ENCODE measurements around the gene TLN1. TPM values are rescaled to one million over a fixed set of nuclear protein-coding genes. Genes with fewer than 3 reads are reported as not detected.
A peak's percentile ranks its signal among the peaks of the same experiment; 100 is the strongest.

TLN1 gene
- polyA plus RNA-seq, 4 donors, result 82.1 to 103 (median 88.5) TPM

DNA sequence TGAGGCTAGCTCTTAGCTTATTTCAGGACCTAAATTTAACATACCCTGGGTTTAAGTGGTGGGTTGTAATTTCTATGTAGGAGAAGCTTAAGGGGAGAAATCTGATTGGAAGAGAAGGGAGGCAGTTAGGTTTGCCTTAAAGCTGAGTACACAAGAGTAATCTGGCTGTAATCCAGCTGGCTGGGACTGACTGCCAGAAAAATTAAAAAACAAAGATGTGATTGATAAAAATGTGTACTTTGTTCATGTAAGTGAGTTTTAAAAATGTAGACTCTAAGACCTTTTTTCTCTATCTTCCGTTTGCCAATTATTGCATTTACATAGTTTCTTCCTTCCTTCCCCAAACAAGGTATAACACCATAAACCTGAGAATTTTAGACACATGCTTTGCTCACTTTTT lies 39.5 kb upstream of the TLN1 start:
- H3K4me3 ChIP-seq (ENCODE audit: low read depth in 1 of 3, low read length in 3 of 3), result no peak overlapping the region
- DNase-seq, result peak; percentile 56 to 70

GRCh38 chr9:35771075-35771433 lies 39.1 kb upstream of the TLN1 start:
- H3K27me3 ChIP-seq (ENCODE audit: control insufficient read depth in 3 of 3, insufficient read depth in 3 of 3, low read length in 3 of 3), result no peaks in the 10 kb centered on the region
- 13 to 27% (median 20%) methylated on average over 4 of the region's 4 CpGs for WGBS, 3 donors
- no peak for FAIRE-seq
- H3K27ac ChIP-seq (ENCODE audit: low read depth in 1 of 3, low read length in 2 of 3), result peak overlapping the region; percentile 43 to 78 (median 62)
- H3K9me3 ChIP-seq (ENCODE audit: control insufficient read depth in 2 of 2, insufficient read depth in 1 of 2, low read depth in 1 of 2, low read length in 1 of 2), result no peaks in the 10 kb centered on the region
- DNase-seq, result peak; percentile 7 to 30
- peaks cover 0 to 9% (median 0%) of the 10 kb centered on the region in 3 donors for H3K36me3 ChIP-seq (ENCODE audit: control insufficient read depth in 3 of 3, insufficient read depth in 2 of 3, low read depth in 1 of 3, low read length in 3 of 3)
- no peak overlapping the region for H3K4me3 ChIP-seq (ENCODE audit: low read depth in 1 of 3, low read length in 3 of 3)
- H3K4me1 ChIP-seq (ENCODE audit: control insufficient read depth in 3 of 3, insufficient read depth in 2 of 3, low read depth in 1 of 3, low read length in 2 of 3), result peaks cover 2 to 29% (median 8%) of the 10 kb centered on the region in 3 donors

More for the DNA sequence above, 39.5 kb upstream of the TLN1 start:
- WGBS, 3 donors, result 3 to 43% (median 32%) methylated on average over 1 of the region's 1 CpG
- peaks cover 0 to 9% (median 0%) of the 10 kb centered on the region in 3 donors for H3K36me3 ChIP-seq (ENCODE audit: control insufficient read depth in 3 of 3, insufficient read depth in 2 of 3, low read depth in 1 of 3, low read length in 3 of 3)
- FAIRE-seq, result no peak
- peaks cover 2 to 29% (median 8%) of the 10 kb centered on the region in 3 donors for H3K4me1 ChIP-seq (ENCODE audit: control insufficient read depth in 3 of 3, insufficient read depth in 2 of 3, low read depth in 1 of 3, low read length in 2 of 3)
- H3K27me3 ChIP-seq (ENCODE audit: control insufficient read depth in 3 of 3, insufficient read depth in 3 of 3, low read length in 3 of 3), result no peaks in the 10 kb centered on the region
- peak overlapping the region; percentile 45 to 78 (median 62) for H3K27ac ChIP-seq (ENCODE audit: low read depth in 1 of 3, low read length in 2 of 3)
- no peaks in the 10 kb centered on the region for H3K9me3 ChIP-seq (ENCODE audit: control insufficient read depth in 2 of 2, insufficient read depth in 1 of 2, low read depth in 1 of 2, low read length in 1 of 2)

DNA sequence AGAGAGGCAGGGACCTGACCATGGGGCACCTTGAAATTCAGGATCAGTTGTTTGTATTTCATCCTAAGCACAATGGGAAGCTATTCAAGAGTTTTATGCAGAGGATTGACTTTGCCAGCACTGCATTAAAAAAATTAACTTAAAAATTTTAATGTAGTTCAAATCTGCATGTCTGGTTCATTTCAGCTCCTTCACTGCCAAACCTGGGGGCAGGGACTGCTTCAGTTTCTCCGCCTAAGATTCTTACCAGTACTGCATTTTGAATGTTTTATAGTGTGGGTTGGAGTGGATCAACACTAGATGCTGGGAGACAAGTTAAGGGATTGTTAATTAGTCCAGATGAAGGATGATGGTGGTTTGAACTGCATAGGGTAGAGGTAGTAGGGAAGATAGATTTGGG lies 37.8 kb upstream of the TLN1 start:
- 91 to 100% (median 100%) methylated on average over 1 of the region's 1 CpG for WGBS, 3 donors
- peaks cover 2 to 23% (median 8%) of the 10 kb centered on the region in 3 donors for H3K4me1 ChIP-seq (ENCODE audit: control insufficient read depth in 3 of 3, insufficient read depth in 2 of 3, low read depth in 1 of 3, low read length in 2 of 3)

DNA sequence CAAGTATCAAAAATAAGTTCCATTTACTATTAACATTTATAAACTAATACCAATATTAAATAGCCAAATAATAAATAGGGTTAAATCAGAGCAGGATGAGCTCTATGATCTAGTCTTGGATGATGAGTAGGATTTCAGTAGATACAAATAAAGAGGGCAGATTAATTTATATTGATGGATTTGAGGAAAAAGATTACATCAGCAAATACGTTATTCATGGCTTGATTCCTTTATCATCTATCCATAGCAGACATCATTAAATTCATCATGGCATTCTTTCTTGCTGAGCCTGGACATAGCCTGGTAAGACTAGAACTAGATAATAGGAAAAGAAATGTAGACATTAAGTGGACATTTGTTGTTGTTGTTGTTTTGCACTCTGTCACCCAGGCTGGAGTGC lies 35.5 kb upstream of the TLN1 start:
- DNase-seq (no peak), FAIRE-seq (no peak)
- H3K36me3 ChIP-seq (ENCODE audit: control insufficient read depth in 3 of 3, insufficient read depth in 2 of 3, low read depth in 1 of 3, low read length in 3 of 3), result no peaks in the 10 kb centered on the region
- 85 to 100% (median 94%) methylated on average over 1 of the region's 1 CpG for WGBS, 3 donors
- no peaks in the 10 kb centered on the region for H3K9me3 ChIP-seq (ENCODE audit: control insufficient read depth in 2 of 2, insufficient read depth in 1 of 2, low read depth in 1 of 2, low read length in 1 of 2)
- H3K4me3 ChIP-seq (ENCODE audit: low read depth in 1 of 3, low read length in 3 of 3), result no peak overlapping the region
- no peaks in the 10 kb centered on the region for H3K27me3 ChIP-seq (ENCODE audit: control insufficient read depth in 3 of 3, insufficient read depth in 3 of 3, low read length in 3 of 3)
- no peak overlapping the region for H3K27ac ChIP-seq (ENCODE audit: low read depth in 1 of 3, low read length in 2 of 3)
- H3K4me1 ChIP-seq (ENCODE audit: control insufficient read depth in 3 of 3, insufficient read depth in 2 of 3, low read depth in 1 of 3, low read length in 2 of 3), result peaks cover 2 to 19% (median 8%) of the 10 kb centered on the region in 3 donors

More for the DNA sequence above, 37.8 kb upstream of the TLN1 start:
- Histone ChIP-seq H3K27me3 (ENCODE audit: control insufficient read depth in 3 of 3, insufficient read depth in 3 of 3, low read length in 3 of 3) (no peaks in the 10 kb centered on the region), H3K9me3 (ENCODE audit: control insufficient read depth in 2 of 2, insufficient read depth in 1 of 2, low read depth in 1 of 2, low read length in 1 of 2) (no peaks in the 10 kb centered on the region), H3K4me3 (ENCODE audit: low read depth in 1 of 3, low read length in 3 of 3) (no peak overlapping the region), H3K36me3 (ENCODE audit: control insufficient read depth in 3 of 3, insufficient read depth in 2 of 3, low read depth in 1 of 3, low read length in 3 of 3) (peaks cover 0 to 9% (median 0%) of the 10 kb centered on the region in 3 donors), H3K27ac (ENCODE audit: low read depth in 1 of 3, low read length in 2 of 3) (no peak overlapping the region)
- DNase-seq (no peak), FAIRE-seq (no peak)

DNA sequence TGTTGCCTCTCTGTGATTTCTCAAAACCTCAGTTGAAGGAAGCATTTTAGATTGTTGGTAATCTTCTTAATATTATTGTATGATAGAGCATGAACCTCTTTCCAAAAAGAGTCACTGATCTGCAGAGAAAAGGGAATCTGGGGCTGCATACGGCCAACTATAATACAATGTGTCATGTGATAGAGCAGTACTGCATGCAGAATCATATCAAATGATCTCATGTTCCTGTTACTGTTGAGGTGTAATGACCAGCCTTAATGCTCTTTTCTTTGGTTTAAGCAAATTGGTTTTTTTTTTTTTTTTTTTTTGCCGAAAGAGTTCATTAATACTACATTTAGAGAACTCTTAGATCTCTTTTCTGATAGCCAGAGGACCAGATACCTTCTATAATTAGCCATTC lies 35.0 kb upstream of the TLN1 start:
- H3K9me3 ChIP-seq (ENCODE audit: control insufficient read depth in 2 of 2, insufficient read depth in 1 of 2, low read depth in 1 of 2, low read length in 1 of 2), result no peaks in the 10 kb centered on the region
- DNase-seq, result no peak
- H3K27ac ChIP-seq (ENCODE audit: low read depth in 1 of 3, low read length in 2 of 3), result no peak overlapping the region
- FAIRE-seq, result no peak
- peaks cover 2 to 15% (median 8%) of the 10 kb centered on the region in 3 donors for H3K4me1 ChIP-seq (ENCODE audit: control insufficient read depth in 3 of 3, insufficient read depth in 2 of 3, low read depth in 1 of 3, low read length in 2 of 3)
- no peak overlapping the region for H3K4me3 ChIP-seq (ENCODE audit: low read depth in 1 of 3, low read length in 3 of 3)
- 80 to 94% (median 87%) methylated on average over 2 of the region's 2 CpGs for WGBS, 3 donors
- no peaks in the 10 kb centered on the region for H3K36me3 ChIP-seq (ENCODE audit: control insufficient read depth in 3 of 3, insufficient read depth in 2 of 3, low read depth in 1 of 3, low read length in 3 of 3)
- H3K27me3 ChIP-seq (ENCODE audit: control insufficient read depth in 3 of 3, insufficient read depth in 3 of 3, low read length in 3 of 3), result no peaks in the 10 kb centered on the region

DNA sequence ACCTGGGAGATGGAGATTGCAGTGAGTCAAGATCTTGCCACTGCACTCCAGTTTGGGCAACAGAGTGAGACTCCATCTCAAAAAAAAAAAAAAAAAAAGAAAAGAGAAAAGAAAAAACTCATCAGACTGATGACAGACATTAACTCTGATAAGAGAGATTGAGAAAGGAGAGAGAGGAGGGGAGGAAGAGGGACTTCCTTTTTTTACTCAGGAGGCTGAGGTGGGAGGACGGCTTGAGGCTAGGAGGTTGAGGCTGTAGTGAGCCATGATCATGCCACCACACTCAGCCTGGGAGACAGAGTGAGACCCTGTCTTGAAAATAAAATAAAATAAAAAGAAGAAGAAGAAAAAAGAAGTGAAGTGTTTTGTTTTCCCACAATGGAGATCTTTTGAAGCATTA lies 31.8 kb upstream of the TLN1 start:
- no peak overlapping the region for H3K4me3 ChIP-seq (ENCODE audit: low read depth in 1 of 3, low read length in 3 of 3)
- no peaks in the 10 kb centered on the region for H3K27me3 ChIP-seq (ENCODE audit: control insufficient read depth in 3 of 3, insufficient read depth in 3 of 3, low read length in 3 of 3)
- H3K27ac ChIP-seq (ENCODE audit: low read depth in 1 of 3, low read length in 2 of 3), result no peak overlapping the region
- DNase-seq (no peak), FAIRE-seq (no peak)
- H3K36me3 ChIP-seq (ENCODE audit: control insufficient read depth in 3 of 3, insufficient read depth in 2 of 3, low read depth in 1 of 3, low read length in 3 of 3), result peaks cover 0 to 4% (median 0%) of the 10 kb centered on the region in 3 donors
- peaks cover 0 to 14% (median 0%) of the 10 kb centered on the region in 3 donors for H3K4me1 ChIP-seq (ENCODE audit: control insufficient read depth in 3 of 3, insufficient read depth in 2 of 3, low read depth in 1 of 3, low read length in 2 of 3)
- 95 to 100% (median 96%) methylated on average over 1 of the region's 1 CpG for WGBS, 3 donors
- no peaks in the 10 kb centered on the region for H3K9me3 ChIP-seq (ENCODE audit: control insufficient read depth in 2 of 2, insufficient read depth in 1 of 2, low read depth in 1 of 2, low read length in 1 of 2)

DNA sequence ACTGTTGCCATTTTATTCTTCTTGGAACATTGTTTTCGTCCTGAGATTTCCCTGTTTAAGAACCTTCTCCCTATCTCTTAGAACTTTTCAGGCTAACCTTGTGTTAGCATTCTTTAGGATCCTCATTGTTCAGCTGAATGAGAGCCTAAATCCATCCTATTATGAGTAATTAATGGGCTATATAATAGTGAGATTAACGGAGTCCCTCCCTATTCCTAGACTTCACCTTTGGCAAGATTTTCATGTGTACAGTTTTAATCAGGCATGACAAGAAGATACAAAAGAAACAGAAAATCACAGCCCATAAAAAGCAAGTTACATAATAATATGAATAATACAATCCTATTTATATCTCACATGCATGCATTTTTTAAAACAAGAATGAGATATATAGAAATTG lies 31.2 kb upstream of the TLN1 start:
- WGBS, 3 donors, result 36 to 67% (median 66%) methylated on average over 2 of the region's 2 CpGs
- no peaks in the 10 kb centered on the region for H3K27me3 ChIP-seq (ENCODE audit: control insufficient read depth in 3 of 3, insufficient read depth in 3 of 3, low read length in 3 of 3)
- no peak overlapping the region for H3K27ac ChIP-seq (ENCODE audit: low read depth in 1 of 3, low read length in 2 of 3)
- H3K4me3 ChIP-seq (ENCODE audit: low read depth in 1 of 3, low read length in 3 of 3), result no peak overlapping the region
- H3K4me1 ChIP-seq (ENCODE audit: control insufficient read depth in 3 of 3, insufficient read depth in 2 of 3, low read depth in 1 of 3, low read length in 2 of 3), result peaks cover 0 to 20% (median 3%) of the 10 kb centered on the region in 3 donors
- H3K36me3 ChIP-seq (ENCODE audit: control insufficient read depth in 3 of 3, insufficient read depth in 2 of 3, low read depth in 1 of 3, low read length in 3 of 3), result peaks cover 0 to 4% (median 0%) of the 10 kb centered on the region in 3 donors
- FAIRE-seq (no peak), DNase-seq (no peak)
- H3K9me3 ChIP-seq (ENCODE audit: control insufficient read depth in 2 of 2, insufficient read depth in 1 of 2, low read depth in 1 of 2, low read length in 1 of 2), result no peaks in the 10 kb centered on the region

DNA sequence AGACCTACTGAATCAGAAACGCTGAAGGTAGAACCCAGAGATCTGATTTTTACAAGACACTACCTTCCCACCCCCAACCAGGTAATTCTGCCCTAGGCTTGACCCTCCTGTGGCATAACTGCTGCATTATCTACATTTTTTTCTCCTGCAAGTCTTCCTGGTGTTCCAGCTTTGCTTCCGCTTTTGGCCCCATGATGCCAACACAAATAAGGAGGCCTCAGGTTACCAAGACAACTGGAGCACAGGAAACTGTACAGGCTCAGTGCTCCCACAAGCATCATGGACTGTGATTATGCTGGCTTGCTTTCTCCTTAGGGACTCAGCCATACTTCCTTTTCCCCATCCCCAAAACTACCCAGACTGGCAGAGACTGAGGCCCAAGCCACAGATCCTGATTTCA lies 28.7 kb upstream of the TLN1 start:
- Histone ChIP-seq H3K9me3 (ENCODE audit: control insufficient read depth in 2 of 2, insufficient read depth in 1 of 2, low read depth in 1 of 2, low read length in 1 of 2) (no peaks in the 10 kb centered on the region), H3K27me3 (ENCODE audit: control insufficient read depth in 3 of 3, insufficient read depth in 3 of 3, low read length in 3 of 3) (no peaks in the 10 kb centered on the region), H3K27ac (ENCODE audit: low read depth in 1 of 3, low read length in 2 of 3) (peak overlapping the region in 1 of 3 donors; percentile 7), H3K4me3 (ENCODE audit: low read depth in 1 of 3, low read length in 3 of 3) (no peak overlapping the region), H3K4me1 (ENCODE audit: control insufficient read depth in 3 of 3, insufficient read depth in 2 of 3, low read depth in 1 of 3, low read length in 2 of 3) (peaks cover 0 to 24% (median 3%) of the 10 kb centered on the region in 3 donors), H3K36me3 (ENCODE audit: control insufficient read depth in 3 of 3, insufficient read depth in 2 of 3, low read depth in 1 of 3, low read length in 3 of 3) (peaks cover 0 to 8% (median 0%) of the 10 kb centered on the region in 3 donors)
- 48 to 60% (median 58%) methylated on average over 2 of the region's 2 CpGs for WGBS, 3 donors
- DNase-seq (peak in 1 of 2 donors; percentile 78), FAIRE-seq (no peak)

- WGBS, 3 donors, result 94 to 98% (median 94%) methylated on average over 4 of the region's 4 CpGs
These were observed 27.8 kb upstream of the TLN1 start for GRCh38 chr9:35759795-35760194.

More at GRCh38 chr9:35759795-35760194, 27.8 kb upstream of the TLN1 start:
- H3K4me1 ChIP-seq (ENCODE audit: control insufficient read depth in 3 of 3, insufficient read depth in 2 of 3, low read depth in 1 of 3, low read length in 2 of 3), result peaks cover 0 to 24% (median 3%) of the 10 kb centered on the region in 3 donors
- no peak overlapping the region for H3K27ac ChIP-seq (ENCODE audit: low read depth in 1 of 3, low read length in 2 of 3)
- no peak for FAIRE-seq
- no peak for DNase-seq
- no peaks in the 10 kb centered on the region for H3K27me3 ChIP-seq (ENCODE audit: control insufficient read depth in 3 of 3, insufficient read depth in 3 of 3, low read length in 3 of 3)
- peaks cover 0 to 8% (median 0%) of the 10 kb centered on the region in 3 donors for H3K36me3 ChIP-seq (ENCODE audit: control insufficient read depth in 3 of 3, insufficient read depth in 2 of 3, low read depth in 1 of 3, low read length in 3 of 3)
- H3K9me3 ChIP-seq (ENCODE audit: control insufficient read depth in 2 of 2, insufficient read depth in 1 of 2, low read depth in 1 of 2, low read length in 1 of 2), result no peaks in the 10 kb centered on the region
- no peak overlapping the region for H3K4me3 ChIP-seq (ENCODE audit: low read depth in 1 of 3, low read length in 3 of 3)
